Liver (tissue), 9 donors: Measurements from ENCODE around the gene PLCB3. TPM values are rescaled to one million over a fixed set of nuclear protein-coding genes. Genes with fewer than 3 reads are reported as not detected.

ENCODE experiments used
- DNase-seq: peaks from one replicate; pipeline ENCODE4 v3.0.0-alpha.2; 2017; ENCODE audit warnings: low spot score
- H3K27ac ChIP-seq, 2 donors: one replicate each; pipeline ENCODE4 v1.7.0; 2013; ENCODE audit warnings: inconsistent platforms in 2 of 2, low read length in 2 of 2, control low read depth in 1 of 2, low read depth in 1 of 2, mild to moderate bottlenecking in 1 of 2
- H3K27me3 ChIP-seq, 4 donors: one replicate each; pipeline versions ENCODE4 v1.6.1 to v1.7.0; 2013; ENCODE audit warnings: low read length in 3 of 4, inconsistent platforms in 1 of 4, mild to moderate bottlenecking in 1 of 4, moderate library complexity in 1 of 4; ENCODE audit not compliant: control insufficient read depth in 4 of 4, insufficient read depth in 4 of 4
- H3K36me3 ChIP-seq, 4 donors: one replicate each; pipeline versions ENCODE4 v1.6.1 to v1.7.0; 2013; ENCODE audit warnings: low read length in 3 of 4, mild to moderate bottlenecking in 3 of 4, low read depth in 1 of 4, moderate library complexity in 1 of 4; ENCODE audit not compliant: control insufficient read depth in 4 of 4, insufficient read depth in 3 of 4
- H3K4me1 ChIP-seq, 4 donors: one replicate each; pipeline versions ENCODE4 v1.6.1 to v1.7.0; 2013; ENCODE audit warnings: low read length in 3 of 4, mild to moderate bottlenecking in 3 of 4, moderate library complexity in 1 of 4; ENCODE audit not compliant: control insufficient read depth in 4 of 4, insufficient read depth in 4 of 4
- H3K4me3 ChIP-seq, 3 donors: one replicate each; pipeline versions ENCODE4 v1.6.1 to v1.7.0; 2013; ENCODE audit warnings: low read length in 3 of 3, control low read depth in 1 of 3, low read depth in 1 of 3, mild to moderate bottlenecking in 1 of 3
- H3K9ac ChIP-seq, 2 donors: one replicate each; pipeline ENCODE4 v1.7.0; 2013; ENCODE audit warnings: low read length in 2 of 2, mild to moderate bottlenecking in 2 of 2, moderate library complexity in 2 of 2, control low read depth in 1 of 2, low read depth in 1 of 2
- H3K9me3 ChIP-seq, 4 donors: one replicate each; pipeline versions ENCODE4 v1.6.1 to v1.7.0; 2013; ENCODE audit warnings: low read length in 3 of 4; ENCODE audit not compliant: control insufficient read depth in 4 of 4
- ATF3 ChIP-seq: IDR thresholded peaks from 2 replicates; pipeline ENCODE4 v1.6.1; 2016; ENCODE audit warnings: antibody characterized with exemption
- CTCF ChIP-seq: fragments of 150-350 bp; IDR thresholded peaks from 2 replicates; pipeline ENCODE4 v1.5.1; 2017; ENCODE audit warnings: improper control_type of control experiment, low read depth, low read length; ENCODE audit not compliant: missing input control
- EGR1 ChIP-seq, 2 donors: IDR thresholded peaks; 2 replicates each; pipeline ENCODE4 v1.6.1; 2016 to 2018; ENCODE audit warnings: antibody characterized with exemption in 2 of 2, low read depth in 2 of 2
- FOXA2 ChIP-seq: IDR thresholded peaks from 2 replicates; pipeline ENCODE4 v1.6.1; 2016; ENCODE audit warnings: antibody characterized with exemption
- GABPA ChIP-seq, 2 donors: IDR thresholded peaks in 1 of 2; conservative IDR thresholded peaks in 1 of 2; 2 replicates each; pipeline ENCODE4 v1.6.1; 2016; ENCODE audit warnings: antibody characterized with exemption in 2 of 2, mild to moderate bottlenecking in 1 of 2, moderate library complexity in 1 of 2
- HNF4A ChIP-seq, 2 donors: conservative IDR thresholded peaks; 2 replicates each; pipeline ENCODE4 v1.6.1; 2016; ENCODE audit warnings: antibody characterized with exemption in 2 of 2, mild to moderate bottlenecking in 2 of 2
- HNF4G ChIP-seq: IDR thresholded peaks from 2 replicates; pipeline ENCODE4 v1.6.1; 2016; ENCODE audit warnings: antibody characterized with exemption
- JUND ChIP-seq, 2 donors: IDR thresholded peaks; 2 replicates each; pipeline ENCODE4 v1.6.1; 2016; ENCODE audit warnings: antibody characterized with exemption in 2 of 2
- MAX ChIP-seq: IDR thresholded peaks from 2 replicates; pipeline ENCODE4 v1.6.1; 2016; ENCODE audit warnings: antibody characterized with exemption
- NR2F2 ChIP-seq: IDR thresholded peaks from 2 replicates; pipeline ENCODE4 v1.6.1; 2016; ENCODE audit warnings: antibody characterized with exemption
- RAD21 ChIP-seq, 2 donors: IDR thresholded peaks; 2 replicates each; pipeline ENCODE4 v1.6.1; 2016; ENCODE audit warnings: antibody characterized with exemption in 2 of 2, mild to moderate bottlenecking in 2 of 2
- REST ChIP-seq: IDR thresholded peaks from 2 replicates; pipeline ENCODE4 v1.6.1; 2016; ENCODE audit warnings: antibody characterized with exemption, mild to moderate bottlenecking
- RXRA ChIP-seq, 2 donors: IDR thresholded peaks; 2 replicates each; pipeline ENCODE4 v1.6.1; 2017 to 2018; ENCODE audit warnings: antibody characterized with exemption in 2 of 2, mild to moderate bottlenecking in 1 of 2
- TAF1 ChIP-seq: conservative IDR thresholded peaks from 2 replicates; pipeline ENCODE4 v1.6.1; 2016; ENCODE audit warnings: antibody characterized with exemption, mild to moderate bottlenecking
- YY1 ChIP-seq: IDR thresholded peaks from 2 replicates; pipeline ENCODE4 v1.6.1; 2016; ENCODE audit warnings: antibody characterized with exemption, mild to moderate bottlenecking
- ZBTB33 ChIP-seq: IDR thresholded peaks from 2 replicates; pipeline ENCODE4 v1.6.1; 2016; ENCODE audit warnings: antibody characterized with exemption
- WGBS: extraction: QIAGEN DNeasy Blood & Tissue Kit; methylation state at CpG from one replicate; pipeline ENCODE4 v1.1.7; 2013; 5-methylcytosine and 5-hydroxymethylcytosine counted together
- polyA plus RNA-seq, 2 donors: library from polyadenylated mRNA; stranded (reverse) in 1 of 2; unstranded in 1 of 2; fragments of 200-250 nt in 1 of 2; fragments of >200 nt in 1 of 2; fragmentation: Nextera tagmentation in 1 of 2; extraction: Ambion mirVana in 1 of 2; gene quantifications; one replicate each; pipeline versions ENCODE4 v1.2.1 to v1.2.3, GENCODE V29; 2013 to 2015
- total RNA-seq, 2 donors: library from RNA; depleted of rRNA; stranded (reverse); fragments of >200 nt; gene quantifications; one replicate each; pipeline ENCODE4 v1.2.3, GENCODE V29; 2014
- donor health status: healthy.
- donor health status: healthy.
- donor health status: healthy.
- donor health status: healthy.
- donor health status: healthy.

PLCB3 gene
- total and polyA plus RNA-seq, 4 donors = 0.79 to 8.5 (median 5.4) TPM

GRCh38 chr11:64284962-64285884, 33.9 kb downstream of the PLCB3 start, which contains the start of gene GPR137:
Gene GPR137 (plus strand): TSS chr11:64285848. CDS start chr11:64286525, 677 bp downstream.
- WGBS = under 1% methylated on average over 102 of the region's 102 CpGs
- no peaks in the 10 kb centered on the region for H3K9me3 ChIP-seq
- peak within 1 kb of the TSS; percentile 94 to 99 for H3K27ac ChIP-seq
- H3K4me3 ChIP-seq = peak within 1 kb of the TSS; percentile 69 to 87 (median 87)
- H3K36me3 ChIP-seq = peaks cover 0 to 4% (median 0%) of the 10 kb centered on the region in 4 donors
- TF ChIP-seq CTCF (no peak), MAX (no peak), TAF1 (no peak), RAD21 (IDR thresholded peaks at IDR 0.05) (no peak), ZBTB33 (no peak), EGR1 (IDR thresholded peaks at IDR 0.05; ENCODE audit: low read depth in 2 of 2) (peak; percentile 98 to 100), RXRA (IDR thresholded peaks at IDR 0.05) (no peak), ATF3 (no peak), FOXA2 (no peak), JUND (IDR thresholded peaks at IDR 0.05) (no peak), HNF4G (no peak), GABPA (IDR thresholded peaks at IDR 0.05 in 1 of 2, conservative IDR thresholded peaks at IDR 0.05 in 1 of 2) (peak in 1 of 2 donors; percentile 41), HNF4A (conservative IDR thresholded peaks at IDR 0.05) (no peak), REST (no peak), NR2F2 (no peak), YY1 (peak; percentile 97)
- peaks cover 2 to 32% (median 23%) of the 10 kb centered on the region in 4 donors for H3K4me1 ChIP-seq
- DNase-seq = peak; percentile 96
- no peaks in the 10 kb centered on the region for H3K27me3 ChIP-seq
- H3K9ac ChIP-seq = peak within 1 kb of the TSS; percentile 81 to 83
